Stimulated activated CD4-positive, alpha-beta T cell treated with anti-CD3 and anti-CD28 coated beads, TNF-alpha, amount 100 ng/mL, for 4 hours (primary cell): ENCODE data around the gene FSIP1.
A peak's percentile ranks its signal among the peaks of the same experiment; 100 is the strongest.

Experiments
- DNase-seq, 3 experiments: peaks; one replicate each; pipeline ENCODE4 v3.0.0-alpha.2; 2020; ENCODE audit warnings: low read depth in 3 of 3

FSIP1 gene

DNA sequence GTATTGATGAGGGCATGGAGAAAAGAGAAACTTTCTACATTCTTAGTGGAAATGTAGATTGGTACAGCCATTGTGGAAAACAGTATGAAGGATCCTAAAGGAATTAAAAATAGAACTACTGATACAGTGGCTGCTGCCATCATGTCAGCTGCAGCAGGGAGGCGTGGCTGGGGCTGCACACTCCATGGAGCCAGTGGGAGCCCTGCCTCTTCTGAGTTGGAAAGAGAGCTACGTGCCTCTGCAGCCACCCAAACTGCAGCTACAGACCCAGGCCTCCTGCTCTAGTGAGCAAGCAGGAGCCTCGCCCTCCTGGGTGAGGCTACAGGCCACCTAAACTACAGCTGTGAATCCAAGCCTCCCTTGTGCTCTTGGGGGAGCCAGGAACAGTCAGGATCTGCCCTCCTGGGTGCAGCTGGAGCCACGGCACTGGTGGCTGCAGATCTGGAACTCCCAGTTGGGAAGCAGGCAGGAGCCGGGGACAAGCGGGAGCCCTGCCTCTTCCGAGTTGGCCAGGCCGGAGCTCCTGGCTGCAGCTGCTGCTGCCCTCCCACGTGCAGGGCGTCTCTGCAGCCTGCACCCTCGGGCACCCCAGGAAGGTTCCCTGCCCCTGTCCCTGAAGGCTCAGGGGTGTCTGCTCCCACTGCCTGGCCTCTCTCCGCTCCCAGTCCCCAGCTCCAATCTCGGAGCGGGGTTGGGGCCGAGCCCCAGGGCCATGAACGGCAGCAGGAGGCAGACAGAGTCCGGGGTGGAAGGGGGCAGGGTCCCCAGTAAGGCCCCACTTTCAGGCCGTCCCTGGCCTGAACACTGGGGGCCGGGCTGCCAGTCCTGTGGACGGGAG is 137.3 kb downstream of the FSIP1 start:
- no peak for DNase-seq

DNA sequence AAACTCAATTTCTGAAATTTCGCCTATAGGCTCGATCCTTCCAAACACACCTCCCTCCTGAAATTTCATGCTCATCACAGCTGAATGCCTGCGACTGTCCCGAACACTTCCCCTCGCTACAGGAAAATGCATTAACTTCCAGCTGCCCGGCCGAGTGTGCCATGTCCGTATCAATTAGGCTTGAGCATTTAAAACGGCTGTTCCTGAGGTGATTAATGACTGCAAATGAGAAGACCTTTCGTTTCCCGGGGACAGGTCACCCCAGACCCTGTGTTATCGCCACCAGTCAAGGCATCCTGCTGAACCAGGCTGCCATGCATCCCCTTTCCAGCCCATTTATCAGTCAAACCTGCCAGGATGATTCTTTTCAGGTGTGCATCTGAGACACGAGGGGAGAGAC is 138.5 kb downstream of the FSIP1 start:
- no peak for DNase-seq

GRCh38 chr15:39643727-39644126 is 138.9 kb downstream of the FSIP1 start:
- no peak for DNase-seq

- no peak for DNase-seq
Observed at GRCh38 chr15:39642011-39642640, 140.5 kb downstream of the FSIP1 start.

- DNase-seq, result no peak
Observed at GRCh38 chr15:39641191-39641889, 141.3 kb downstream of the FSIP1 start.

DNA sequence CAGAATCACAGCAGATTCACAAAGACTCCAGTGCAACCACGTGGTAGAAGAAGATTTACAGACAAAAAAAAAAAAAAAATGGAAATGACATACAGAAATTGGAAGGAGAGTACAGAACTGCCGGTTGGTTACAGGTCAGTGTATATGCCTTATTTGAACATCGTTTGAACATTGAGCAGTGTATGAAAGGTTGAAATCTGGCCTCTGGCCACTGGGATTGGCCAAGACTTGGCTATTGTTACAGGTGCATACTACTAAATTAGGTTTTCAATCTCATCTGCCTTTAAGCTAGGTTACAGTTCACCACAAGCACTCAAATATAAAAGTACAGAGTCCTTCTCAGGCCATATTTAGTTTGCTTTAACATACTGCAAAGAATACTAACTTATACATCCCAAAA is 142.0 kb downstream of the FSIP1 start:
- DNase-seq, result no peak

- DNase-seq, result no peak
Observed at GRCh38 chr15:39639037-39639436, 143.6 kb downstream of the FSIP1 start.

GRCh38 chr15:39638041-39638440 is 144.6 kb downstream of the FSIP1 start:
- no peak for DNase-seq

DNA sequence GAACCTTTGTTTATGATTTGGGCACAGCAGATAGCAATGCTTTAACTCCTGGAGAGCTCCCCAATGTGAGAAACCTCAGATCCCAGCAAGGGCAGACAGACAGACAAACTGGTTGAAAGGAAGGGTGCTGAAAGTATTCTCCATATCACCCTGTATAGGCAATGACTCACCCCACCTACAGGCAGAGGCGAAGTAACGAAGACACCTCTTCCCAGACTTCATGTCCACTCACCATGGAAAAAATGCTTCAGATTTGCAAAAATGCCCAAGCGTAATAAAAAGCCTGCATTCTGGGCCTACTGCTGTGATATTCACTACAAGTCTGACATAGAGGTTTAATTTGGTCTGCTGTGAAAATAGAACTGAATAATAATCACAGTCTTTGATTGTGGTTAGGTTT is 151.3 kb downstream of the FSIP1 start:
- DNase-seq, result no peak

- no peak for DNase-seq
Observed at GRCh38 chr15:39629906-39630305, 152.7 kb downstream of the FSIP1 start.

DNA sequence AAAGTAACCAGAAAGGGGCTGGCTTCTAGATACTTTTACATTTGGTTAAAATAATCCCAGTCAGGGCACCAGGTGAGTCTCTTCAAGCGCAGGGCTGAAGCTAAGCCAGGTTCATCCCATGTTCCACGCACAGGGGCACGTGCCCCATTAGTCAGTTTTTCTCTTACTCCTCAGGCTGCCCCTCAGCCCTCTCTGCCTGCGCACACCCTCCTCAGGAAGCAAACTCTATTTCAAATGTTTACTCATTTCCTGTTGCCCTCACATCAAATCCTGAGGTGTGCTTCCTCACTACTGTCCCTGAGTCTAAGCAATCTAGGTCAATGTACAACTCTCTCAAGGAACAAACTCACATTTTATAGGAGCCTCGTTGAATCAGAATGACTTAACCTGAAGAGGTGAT is 153.3 kb downstream of the FSIP1 start:
- peak in 2 of 3 experiments; percentile 50 to 58 for DNase-seq

DNA sequence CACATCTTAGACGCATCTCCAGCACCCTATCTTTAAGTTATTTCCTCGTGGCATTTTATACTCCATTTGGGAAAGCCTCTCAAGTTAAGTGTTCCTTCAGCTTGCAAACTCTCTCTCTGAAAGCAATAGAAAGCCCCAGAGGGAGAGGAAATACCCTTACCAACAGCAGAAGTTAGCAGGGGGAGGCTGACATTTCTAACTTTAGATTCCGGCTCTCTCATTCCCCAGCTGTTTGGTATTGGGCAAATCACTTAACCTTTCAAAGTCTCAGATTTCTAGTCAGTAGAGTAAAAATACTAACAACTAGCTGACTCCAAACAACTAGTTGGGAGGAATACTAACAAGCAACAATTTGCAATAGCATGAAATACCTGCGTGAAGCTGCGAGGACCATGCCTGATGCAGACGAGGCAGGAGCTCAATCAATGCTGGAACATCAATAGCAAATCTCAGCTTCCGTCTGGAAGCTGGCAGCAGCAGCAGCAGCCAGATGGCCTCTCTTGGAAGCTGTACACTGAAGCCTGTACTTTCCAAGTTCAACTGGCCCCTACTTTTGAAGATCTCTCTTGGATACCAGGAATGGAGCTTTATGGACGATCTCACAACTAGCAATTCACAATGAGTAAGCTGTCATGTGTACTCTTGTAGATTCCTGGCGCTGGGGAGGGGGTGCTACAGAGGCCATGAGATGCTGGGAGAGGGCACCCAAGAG is 153.9 kb downstream of the FSIP1 start:
- no peak for DNase-seq

DNA sequence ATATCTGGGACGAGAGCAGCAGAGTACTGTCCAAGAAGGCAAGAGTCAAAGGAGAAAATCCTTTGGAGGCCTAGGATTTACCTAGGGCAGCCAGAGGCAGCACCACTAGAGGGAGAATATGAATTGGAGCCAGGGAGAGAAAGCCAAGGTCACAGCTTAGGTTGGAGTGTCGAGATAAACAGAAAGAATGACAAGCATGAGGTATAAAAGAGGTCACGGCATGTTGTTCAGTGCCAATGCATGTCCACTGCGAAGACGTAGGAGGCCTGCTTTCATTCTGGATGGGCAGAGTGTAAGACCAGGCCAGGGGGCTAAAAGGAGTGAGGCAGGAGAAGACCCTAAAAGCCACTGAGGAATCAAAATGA is 154.5 kb downstream of the FSIP1 start:
- DNase-seq, result no peak

GRCh38 chr15:39627451-39628143 is 155.0 kb downstream of the FSIP1 start:
- no peak for DNase-seq

- no peak for DNase-seq
Observed at GRCh38 chr15:39625856-39626255, 156.8 kb downstream of the FSIP1 start.

DNA sequence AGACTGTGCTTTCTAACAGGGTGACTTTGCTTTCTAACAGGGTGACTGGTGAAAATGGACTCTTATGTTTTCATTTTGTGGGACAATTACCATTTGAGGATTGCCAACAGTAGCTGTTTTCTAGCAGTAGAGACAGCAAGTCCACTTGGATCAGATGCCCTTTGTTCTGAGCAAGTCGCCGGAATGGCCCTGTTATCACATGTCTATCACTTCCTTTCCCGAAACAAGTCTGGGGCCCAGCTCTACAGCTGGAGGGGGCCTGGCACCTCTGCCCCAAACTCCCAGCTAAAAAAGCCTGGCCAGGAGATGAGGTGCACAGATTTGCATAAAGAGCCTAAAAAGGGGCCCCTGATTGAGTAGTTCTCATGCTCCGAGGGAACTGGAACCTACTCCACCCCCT is 157.2 kb downstream of the FSIP1 start:
- no peak for DNase-seq

GRCh38 chr15:39624806-39625205 is 157.8 kb downstream of the FSIP1 start:
- peak in 2 of 3 experiments; percentile 13 to 40 for DNase-seq

DNA sequence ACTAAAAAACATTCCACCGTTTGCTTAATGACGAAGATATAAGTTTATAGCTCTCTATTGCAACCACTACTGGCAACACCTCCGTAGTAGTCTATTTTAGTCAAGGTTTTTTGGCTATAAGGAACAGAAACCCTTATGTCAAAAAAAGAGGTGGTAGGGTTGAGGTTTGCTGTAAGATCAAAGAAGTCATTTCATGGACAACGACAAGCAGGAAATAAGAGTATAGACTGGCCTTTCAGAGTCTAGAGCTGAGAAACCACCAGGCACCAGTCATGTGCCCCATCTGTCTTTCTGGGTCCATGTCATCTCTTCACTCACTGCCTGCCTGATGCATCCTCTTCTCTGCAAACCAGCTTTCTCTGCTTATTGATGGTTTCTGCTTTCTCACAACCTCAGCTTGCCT is 159.1 kb downstream of the FSIP1 start:
- no peak for DNase-seq

GRCh38 chr15:39622660-39623516 is 159.8 kb downstream of the FSIP1 start:
- DNase-seq, result no peak

GRCh38 chr15:39621976-39622375 is 160.7 kb downstream of the FSIP1 start:
- no peak for DNase-seq

GRCh38 chr15:39621210-39621609 is 161.4 kb downstream of the FSIP1 start:
- no peak for DNase-seq
